ENCODE data around the gene CDK6.

DNA sequence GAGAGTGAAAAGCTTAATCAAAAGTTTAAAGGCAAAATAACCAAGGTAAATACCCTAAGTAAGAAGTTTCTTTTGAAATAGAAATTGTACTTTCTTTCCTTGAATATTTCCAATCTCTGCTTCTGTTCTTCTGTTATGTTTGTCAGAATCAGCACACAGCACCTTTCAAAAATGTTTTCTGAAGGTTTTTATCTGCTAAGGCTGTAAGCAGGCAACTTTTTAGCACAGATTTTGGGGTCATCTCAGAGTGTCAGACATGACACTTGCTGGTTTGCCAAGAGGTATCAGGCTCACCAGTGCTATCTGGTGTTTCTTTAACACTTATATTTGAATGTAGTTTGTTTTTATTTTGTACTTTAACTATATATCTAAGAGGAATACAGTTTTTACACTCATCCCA, 94.2 kb downstream of the CDK6 start:
- TF ChIP-seq, protein P1, sequence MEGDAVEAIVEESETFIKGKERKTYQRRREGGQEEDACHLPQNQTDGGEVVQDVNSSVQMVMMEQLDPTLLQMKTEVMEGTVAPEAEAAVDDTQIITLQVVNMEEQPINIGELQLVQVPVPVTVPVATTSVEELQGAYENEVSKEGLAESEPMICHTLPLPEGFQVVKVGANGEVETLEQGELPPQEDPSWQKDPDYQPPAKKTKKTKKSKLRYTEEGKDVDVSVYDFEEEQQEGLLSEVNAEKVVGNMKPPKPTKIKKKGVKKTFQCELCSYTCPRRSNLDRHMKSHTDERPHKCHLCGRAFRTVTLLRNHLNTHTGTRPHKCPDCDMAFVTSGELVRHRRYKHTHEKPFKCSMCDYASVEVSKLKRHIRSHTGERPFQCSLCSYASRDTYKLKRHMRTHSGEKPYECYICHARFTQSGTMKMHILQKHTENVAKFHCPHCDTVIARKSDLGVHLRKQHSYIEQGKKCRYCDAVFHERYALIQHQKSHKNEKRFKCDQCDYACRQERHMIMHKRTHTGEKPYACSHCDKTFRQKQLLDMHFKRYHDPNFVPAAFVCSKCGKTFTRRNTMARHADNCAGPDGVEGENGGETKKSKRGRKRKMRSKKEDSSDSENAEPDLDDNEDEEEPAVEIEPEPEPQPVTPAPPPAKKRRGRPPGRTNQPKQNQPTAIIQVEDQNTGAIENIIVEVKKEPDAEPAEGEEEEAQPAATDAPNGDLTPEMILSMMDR (IDR thresholded peaks at IDR 0.05 in 2 of 3, conservative IDR thresholded peaks at IDR 0.05 in 1 of 3; ENCODE audit: borderline replicate concordance in 1 of 3, insufficient read depth in 1 of 3, low read depth in 2 of 3, low read length in 2 of 3), result no peak
- no peak for TF ChIP-seq POLR2AphosphoS5 (IDR thresholded peaks at IDR 0.05; ENCODE audit: low read depth, low read length)

All from HCT116 (cell line).